SKM-1 treated with dmso at 0.1 percent for 144 hours (cell line): Measurements from ENCODE around the gene THSD7B.
A peak's percentile ranks its signal among the peaks of the same experiment; 100 is the strongest.
"Not testable (repeated sequence)": the region's sequence is repeated elsewhere in the genome, so short reads cannot be mapped to it uniquely, and the experiment has no call there.

ENCODE experiments used
- DNase-seq: peaks from one replicate; lab custom pipeline; 2025; ENCODE audit not compliant: unreplicated experiment; lab: John Stamatoyannopoulos, UW

Gene THSD7B

DNA sequence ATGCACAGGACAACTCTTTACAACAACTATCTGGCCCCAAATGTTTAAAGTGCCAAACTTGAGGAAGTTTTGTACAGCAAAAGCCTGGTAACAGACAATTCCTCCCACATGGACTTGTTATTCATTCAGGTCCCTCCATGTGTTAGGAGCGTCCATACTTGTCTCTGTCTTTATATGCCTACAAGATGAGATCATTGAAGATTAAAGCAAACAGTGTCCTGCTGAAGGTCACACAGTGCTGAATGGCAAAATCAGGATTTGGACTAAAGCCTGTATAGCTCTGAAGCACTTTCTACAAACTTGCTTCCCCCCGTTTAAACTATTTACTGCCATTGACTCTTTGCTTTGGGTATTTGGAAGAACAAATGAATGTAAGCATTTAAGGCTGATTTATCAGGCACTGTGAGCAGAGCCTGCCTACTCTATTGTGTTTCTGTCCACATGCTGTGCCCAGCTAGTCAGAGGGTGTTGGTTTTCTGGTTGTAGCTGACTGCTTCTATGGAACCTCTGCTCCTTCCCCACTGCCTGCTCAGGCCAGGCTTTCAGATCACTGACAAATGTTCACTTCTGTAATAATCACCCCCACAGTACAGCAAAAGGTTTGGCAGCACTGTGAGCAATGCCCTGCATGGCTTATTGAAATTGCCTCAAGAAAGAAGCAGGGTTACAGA lies 274.3 kb downstream of the THSD7B start:
- DNase-seq, result no peak

DNA sequence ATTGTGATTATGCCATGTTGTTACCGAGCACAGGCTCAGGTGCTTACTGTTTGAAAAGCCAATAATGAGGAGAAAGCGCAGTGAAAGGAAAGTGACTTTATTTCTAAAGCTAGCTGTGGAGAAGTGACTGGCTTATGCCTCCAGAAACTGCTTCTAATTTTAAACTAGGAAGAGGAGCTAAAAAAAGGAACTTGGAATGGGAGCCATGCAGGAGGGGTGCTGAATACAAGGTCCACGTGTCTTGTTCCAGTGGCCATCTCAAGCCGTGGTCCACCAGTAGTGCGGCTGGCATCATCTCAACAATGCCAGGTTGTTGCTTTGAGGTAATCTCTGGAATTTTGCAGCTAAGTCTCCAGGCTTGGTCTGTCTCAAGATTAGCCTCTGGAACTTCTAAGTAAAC lies 282.0 kb downstream of the THSD7B start:
- DNase-seq, result no peak

GRCh38 chr2:137048455-137048854 lies 283.1 kb downstream of the THSD7B start:
- no peak for DNase-seq

GRCh38 chr2:137049518-137049917 lies 284.2 kb downstream of the THSD7B start:
- DNase-seq, result no peak

DNA sequence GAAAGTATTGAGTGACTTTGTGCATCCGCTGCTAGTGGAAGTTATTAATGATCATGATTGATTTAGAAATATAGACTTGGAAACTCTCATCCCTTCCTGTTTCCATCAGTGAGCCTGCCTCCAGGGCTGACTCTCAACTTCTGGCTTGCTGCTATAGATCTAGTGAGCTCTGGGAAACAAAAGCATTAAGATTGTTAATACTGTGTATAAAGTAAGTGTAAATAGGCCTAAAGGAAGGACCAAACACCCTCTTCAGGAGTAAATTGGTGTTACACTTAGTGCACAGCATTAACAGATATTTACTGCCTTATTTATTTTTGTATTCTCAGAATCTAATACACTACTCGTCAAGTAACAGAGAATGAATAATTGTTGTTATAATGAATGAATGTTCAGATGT lies 285.6 kb downstream of the THSD7B start:
- peak; percentile 2 for DNase-seq

DNA sequence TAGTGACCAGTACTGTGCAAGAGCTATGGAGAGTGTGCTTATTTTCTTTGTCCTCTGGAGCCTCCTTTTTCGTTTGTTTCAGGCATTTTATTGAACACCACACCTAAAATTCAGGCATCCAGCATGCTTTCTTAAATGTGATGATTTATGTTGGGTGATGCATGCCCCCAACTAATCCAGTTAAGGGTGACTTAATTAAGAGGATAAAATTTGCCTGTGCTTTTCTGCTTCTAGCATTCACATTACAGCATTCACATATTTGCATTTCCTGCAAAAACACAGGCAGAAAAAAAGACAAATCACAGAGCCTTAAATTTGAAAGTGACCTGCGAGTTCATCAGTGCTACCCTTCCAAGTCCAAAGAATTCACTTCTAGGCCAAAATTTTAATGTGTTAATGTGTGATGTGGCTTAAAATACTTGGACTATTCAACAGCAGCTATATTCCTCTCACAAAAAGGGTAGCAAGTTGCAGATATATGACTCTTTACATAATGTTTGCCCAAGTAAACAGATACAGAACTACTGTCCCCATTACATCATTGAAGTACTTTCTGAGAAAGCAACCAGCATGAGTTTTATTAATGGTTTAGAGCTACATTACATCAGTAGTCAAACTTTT lies 286.5 kb downstream of the THSD7B start:
- no peak for DNase-seq

DNA sequence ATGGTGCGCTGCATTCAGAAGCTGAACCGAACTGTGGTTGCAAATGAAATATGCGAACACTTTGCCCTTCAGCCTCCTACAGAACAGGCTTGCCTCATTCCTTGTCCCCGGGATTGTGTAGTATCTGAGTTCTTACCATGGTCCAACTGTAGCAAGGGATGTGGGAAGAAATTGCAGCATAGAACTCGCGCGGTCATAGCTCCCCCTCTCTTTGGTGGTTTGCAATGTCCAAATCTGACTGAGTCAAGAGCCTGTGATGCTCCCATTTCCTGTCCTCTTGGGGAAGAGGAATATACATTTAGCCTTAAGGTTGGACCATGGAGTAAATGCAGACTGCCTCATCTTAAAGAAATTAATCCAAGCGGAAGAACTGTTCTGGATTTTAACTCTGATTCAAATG lies 291.4 kb downstream of the THSD7B start:
- DNase-seq, result no peak

DNA sequence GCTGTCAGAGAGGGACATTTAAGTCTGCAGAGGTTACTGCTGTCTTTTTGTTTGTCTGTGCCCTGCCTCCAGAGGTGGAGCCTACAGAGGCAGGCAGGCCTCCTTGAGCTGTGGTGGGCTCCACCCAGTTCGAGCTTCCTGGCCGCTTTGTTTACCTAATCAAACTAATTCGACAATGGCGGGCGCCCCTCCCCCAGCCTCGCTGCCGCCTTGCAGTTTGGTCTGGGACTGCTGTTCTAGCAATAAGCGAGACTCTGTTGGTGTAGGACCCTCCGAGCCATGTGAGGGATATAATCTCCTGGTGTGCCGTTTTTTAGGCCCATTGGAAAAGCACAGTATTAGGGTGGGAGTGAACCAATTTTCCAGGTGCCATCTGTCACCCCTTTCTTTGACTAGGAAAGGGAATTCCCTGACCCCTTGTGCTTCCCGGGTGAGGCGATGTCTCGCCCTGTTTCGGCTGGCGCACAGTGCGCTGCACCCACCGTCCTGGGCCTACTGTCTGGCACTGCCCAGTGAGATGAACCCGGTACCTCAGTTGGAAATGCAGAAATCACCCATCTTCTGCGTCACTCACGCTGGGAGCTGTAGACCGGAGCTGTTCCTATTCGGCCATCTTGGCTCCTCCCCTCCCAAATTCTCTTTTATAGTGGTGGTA lies 310.9 kb downstream of the THSD7B start:
- DNase-seq, result not testable (repeated sequence)

DNA sequence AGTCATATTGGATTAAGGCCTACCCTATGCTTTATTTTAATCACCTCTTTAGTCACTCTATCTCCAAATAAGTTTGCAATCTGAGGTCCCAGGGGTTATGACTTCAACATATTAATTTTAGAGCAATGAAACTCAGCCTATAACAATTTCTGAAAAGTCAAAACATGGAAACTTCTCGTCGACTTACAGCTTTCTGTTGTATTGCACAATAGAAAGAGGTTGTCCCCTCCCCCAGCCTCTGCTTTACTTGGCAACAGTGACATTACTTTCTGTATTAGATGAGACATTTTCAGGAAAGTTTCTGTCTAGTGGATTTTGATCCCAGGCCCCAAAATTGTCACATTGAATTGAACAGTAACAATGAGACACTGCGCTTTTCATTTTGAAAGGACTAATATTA lies 326.4 kb downstream of the THSD7B start:
- DNase-seq, result no peak

- DNase-seq, result no peak
Observed at GRCh38 chr2:137093116-137093515, 327.8 kb downstream of the THSD7B start.

- no peak for DNase-seq
Observed at GRCh38 chr2:137096187-137096586, 330.8 kb downstream of the THSD7B start.

DNA sequence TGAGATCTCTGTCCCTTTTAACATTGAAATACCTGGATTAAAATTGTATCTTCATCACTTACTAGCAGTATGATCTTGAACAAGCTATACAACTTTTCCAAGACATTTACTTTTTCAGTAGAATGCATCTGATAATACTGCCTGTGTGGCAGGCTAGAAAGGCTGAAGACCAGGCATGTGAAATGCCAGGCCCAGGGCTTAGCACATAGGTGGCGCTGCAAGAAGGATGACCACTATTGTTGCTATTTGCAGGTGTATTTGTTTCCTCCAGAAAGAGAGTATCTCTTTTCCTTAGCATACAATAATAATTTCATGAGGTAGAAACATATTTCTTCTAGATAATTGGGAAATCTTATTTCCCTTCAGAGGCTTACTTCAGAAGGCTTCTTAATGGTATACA lies 331.3 kb downstream of the THSD7B start:
- DNase-seq, result no peak

DNA sequence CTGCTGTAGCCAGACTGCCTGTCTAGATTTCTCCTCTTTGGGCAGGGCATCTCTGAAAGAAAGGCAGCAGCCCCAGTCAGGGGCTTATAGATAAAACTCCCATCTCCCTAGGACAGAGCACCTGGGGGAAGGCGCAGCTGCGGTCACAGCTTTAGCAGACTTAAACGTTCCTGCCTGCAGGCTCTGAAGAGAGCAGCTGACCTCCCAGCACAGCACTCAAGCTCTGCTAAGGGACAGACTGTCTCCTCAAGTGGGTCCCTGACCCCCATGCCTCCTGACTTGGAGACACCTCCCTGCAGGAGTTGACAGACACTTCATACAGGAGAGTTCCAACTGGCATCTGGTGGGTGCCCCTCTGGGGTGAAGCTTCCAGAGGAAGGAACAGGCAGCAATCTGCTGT lies 336.5 kb downstream of the THSD7B start:
- DNase-seq, result not testable (repeated sequence)

DNA sequence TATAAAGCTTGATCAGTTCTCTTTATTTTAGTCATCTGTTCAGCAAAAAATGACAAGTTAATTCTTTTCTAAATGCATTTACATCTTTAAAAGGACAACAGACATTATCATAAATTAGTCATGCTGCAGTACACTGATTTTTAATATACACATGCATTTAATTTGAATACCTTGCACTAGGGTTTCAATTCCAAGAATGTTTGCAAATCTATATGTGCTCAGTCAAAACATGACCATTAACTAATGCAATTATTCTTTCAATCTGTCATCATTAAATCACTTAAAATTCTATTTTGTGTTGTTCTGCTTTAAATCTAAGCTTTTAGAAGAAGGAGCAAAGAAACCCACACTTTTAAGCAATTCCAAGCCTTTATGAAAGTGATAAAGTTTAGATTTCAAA lies 342.6 kb downstream of the THSD7B start:
- DNase-seq, result no peak

- DNase-seq, result no peak
Observed at GRCh38 chr2:137111896-137112295, 346.6 kb downstream of the THSD7B start.

GRCh38 chr2:137115081-137115794 lies 349.9 kb downstream of the THSD7B start:
- DNase-seq, result no peak

- DNase-seq, result no peak
Observed at GRCh38 chr2:137115795-137116089, 350.4 kb downstream of the THSD7B start.

DNA sequence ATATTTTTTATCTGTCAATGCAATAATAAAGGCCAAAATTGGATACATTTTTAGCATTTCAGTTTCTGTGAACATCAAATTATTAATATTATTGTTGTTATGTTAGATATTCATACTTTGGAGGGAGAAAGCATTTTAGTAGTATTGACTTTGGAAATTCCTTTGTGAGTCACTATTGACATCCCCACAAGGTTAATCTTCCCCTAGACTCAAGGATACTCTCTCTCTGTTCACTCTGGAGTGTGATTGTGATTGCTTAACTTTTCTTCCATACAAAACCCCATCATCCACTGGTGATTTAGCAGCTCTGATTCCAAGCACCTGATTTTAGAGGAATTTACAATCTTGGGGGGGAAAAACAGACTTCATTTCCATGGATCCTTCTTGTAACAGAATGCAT lies 352.0 kb downstream of the THSD7B start:
- no peak for DNase-seq

- DNase-seq, result no peak
Observed at GRCh38 chr2:137118140-137118539, 352.8 kb downstream of the THSD7B start.

GRCh38 chr2:137123226-137123625 lies 357.9 kb downstream of the THSD7B start:
- DNase-seq, result no peak

- no peak for DNase-seq
Observed at GRCh38 chr2:137133225-137133624, 367.9 kb downstream of the THSD7B start.

DNA sequence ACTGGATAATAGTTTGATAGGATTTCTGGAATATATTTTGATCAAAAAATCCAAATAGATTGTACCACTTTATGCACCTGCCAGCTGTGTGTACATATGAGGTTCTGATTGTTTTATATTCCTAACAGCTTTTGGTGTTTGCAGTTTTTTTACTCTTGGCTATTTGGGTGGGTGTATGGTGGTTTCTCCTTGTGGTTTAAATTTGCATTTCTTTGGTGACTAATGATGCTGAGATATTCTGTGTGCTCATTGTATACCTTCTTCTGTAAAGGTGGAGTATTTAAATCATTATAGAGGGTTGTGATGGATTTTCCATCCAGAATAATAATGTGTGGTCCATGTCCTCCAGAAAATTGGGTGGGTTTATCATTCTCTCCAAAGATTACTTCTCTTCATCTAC lies 372.9 kb downstream of the THSD7B start:
- no peak for DNase-seq
